ENCODE results near the gene XRCC5.

GRCh38 chr2:216092646-216093045, 16.5 kb upstream of the XRCC5 start:
- TF ChIP-seq CTCF (IDR thresholded peaks at IDR 0.05) (no peak), POLR2A (IDR thresholded peaks at IDR 0.05) (no peak)

Data from testis (tissue), 2 donors.